HG03571 (cell line): ENCODE results near the gene GHR.

Source experiments
- ATAC-seq: cut with Tn5 transposase; IDR thresholded peaks from one replicate; pipeline ENCODE4 v1.9.1; 2021; ENCODE audit not compliant: unreplicated experiment

GHR gene

DNA sequence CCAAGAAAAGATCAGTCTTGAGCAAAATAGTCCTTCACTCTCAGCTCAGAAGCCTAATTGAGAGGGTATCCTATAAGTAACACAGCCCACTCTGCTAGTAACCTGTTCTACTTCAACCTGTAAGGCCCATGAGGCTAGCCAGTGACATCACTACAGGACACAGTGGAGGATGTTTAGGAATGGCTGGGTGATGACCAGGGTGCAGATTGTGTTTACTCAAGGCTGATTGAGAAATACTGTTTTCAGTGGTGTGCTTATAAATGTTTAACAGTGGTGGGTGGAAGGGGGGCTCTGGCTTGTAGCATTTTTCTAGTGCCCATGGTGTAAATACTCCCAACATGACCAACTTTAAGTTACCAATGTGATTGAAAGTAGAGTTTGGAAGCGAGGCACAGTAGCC is 173.6 kb downstream of the GHR start:
- ATAC-seq: no peak

DNA sequence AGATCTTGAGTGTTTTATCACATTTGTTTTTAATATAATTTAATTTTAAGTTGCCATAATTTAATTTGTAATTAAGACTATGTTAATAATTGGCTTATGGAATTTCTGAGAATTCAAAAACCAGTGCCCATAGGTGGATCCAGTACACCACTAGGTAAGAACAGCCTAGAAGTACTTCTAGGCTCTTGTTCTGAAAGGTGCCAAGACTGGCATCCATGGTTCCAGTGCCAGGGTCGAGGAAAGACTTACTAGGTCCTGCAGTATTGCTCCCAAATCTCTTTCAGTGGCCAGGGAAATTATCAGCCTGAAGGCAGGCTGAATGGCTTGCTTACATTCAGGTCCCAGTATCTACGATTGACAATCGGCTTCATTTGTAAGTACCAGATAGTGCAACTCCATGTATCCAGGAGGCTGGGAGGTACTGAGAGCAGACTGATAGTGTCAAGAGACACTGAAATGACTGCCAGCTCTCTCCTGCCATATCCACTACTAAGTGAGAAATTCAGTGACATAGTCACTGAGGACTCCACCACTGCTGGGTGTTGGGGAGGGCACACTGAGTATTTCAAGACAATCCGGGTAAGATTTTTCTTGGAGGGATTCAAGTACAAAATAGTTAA is 174.2 kb downstream of the GHR start:
- ATAC-seq: no peak

DNA sequence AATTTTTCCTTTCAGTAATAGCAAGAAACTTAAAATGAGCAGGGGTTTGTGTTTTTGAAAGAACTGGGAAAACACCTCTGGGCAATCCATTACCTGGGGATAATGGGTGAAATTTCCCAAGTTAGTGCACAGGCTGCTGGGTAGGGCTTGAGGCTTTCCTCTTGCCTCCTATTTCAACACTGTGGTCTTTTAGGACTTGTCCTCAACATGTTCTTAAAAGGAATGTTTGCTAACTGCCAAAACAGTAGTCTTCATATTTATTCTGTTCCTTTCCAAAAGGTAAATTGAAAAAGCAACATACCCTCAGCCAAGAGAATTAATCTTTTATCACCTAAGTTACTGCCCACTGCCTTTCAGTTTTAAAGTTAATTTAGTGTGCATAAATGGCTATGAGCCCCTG is 175.1 kb downstream of the GHR start:
- no peak for ATAC-seq

DNA sequence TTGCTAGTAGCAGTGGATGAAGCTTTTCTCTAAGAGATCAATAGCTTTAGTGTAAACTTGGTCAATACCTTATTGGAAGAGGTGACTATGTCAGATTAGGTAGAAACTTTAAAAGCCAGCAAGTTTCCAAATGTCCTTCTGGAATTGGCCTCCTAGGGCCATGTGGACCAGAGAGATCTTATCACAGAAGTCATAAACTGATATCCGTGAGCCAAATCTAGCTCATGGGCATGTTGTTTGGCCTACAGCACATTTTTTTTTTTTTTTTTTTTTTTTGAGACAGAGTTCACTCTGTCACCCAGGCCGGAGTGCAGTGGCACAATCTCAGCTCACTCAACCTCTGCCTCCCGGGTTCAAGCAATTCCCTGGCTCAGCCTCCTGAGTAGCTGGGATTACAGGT is 175.9 kb downstream of the GHR start:
- ATAC-seq: no peak

DNA sequence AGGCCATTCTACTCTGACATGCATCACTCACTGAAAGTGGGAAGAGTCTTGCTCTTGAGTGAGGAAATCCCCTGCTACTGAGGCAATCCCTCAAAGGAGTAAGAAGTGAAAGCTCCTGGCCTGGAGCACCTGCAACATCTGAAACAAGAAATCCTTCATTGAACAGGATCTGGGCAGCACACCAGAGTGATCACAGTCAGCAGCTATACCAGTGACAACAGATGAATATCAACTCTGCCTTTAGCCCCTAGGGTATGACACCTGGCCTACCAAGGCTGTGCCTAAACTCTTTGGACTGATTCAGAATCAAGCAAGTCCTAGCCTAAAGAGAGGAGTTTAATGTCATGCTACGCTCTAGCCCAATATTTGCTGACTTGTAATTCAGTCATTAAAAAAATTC is 177.2 kb downstream of the GHR start:
- no peak for ATAC-seq

DNA sequence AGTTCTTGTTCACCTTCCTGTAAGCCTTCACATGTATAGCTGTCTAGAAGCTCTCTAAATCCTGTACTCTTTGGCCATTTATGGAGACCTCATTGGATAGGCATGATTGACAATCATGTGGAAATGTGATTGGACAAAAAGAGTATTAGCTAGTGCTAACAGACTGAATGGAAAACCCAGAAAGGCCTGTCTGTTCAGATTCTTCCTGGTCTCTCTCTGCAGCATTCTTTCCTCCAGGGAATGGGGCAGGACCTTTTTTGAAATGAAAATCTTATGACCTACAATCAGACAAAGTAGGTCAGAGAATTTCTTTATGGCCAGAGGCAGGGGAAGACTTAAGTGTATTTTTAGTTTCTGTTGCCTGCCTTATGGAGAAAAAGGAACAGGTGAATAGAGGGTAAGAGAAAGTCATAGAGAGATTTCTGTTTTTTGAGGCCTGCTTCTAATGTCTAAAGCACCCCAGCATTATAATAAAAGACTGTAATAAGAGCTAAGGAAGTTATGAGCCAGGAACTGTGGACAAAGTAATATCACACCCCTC is 181.0 kb downstream of the GHR start:
- no peak for ATAC-seq

DNA sequence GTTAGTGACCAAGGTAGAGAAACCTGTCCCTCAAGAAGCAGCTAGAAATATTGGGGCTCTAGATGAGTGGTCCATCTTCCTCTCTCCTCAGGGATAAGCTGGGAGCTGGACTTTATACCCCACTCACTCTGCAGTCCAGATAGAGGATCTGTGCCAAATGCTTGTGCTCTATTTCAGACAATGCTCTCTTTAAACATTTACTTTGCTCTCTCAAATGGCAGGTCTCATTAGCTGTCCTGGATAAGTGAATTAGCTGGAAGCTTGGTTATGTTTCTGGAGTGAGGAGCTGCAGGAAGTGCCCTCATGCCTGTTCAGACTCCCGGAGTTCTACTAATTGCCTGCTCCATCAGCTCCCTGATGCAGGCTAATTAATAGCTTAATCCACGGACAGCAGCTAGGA is 182.3 kb downstream of the GHR start:
- ATAC-seq: no peak

DNA sequence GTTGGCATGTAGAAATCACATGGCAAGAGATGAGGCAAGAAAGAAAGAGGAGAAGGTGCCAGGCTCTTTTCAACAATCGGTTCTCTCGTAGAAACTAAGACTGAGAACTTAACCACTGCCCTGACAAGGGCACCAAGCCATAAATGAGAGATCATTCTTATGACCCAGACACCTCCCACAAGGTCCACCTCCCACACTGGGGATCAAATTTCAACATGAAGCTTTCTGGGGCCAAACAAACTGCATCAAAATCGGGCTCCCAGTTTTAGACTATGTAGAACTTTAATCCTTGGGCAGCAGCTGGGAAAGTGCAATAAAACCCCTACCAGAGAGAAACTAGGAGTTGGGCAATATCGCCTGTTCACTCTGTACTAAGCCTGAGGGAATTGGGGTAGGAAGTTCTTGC is 183.2 kb downstream of the GHR start:
- ATAC-seq: no peak

DNA sequence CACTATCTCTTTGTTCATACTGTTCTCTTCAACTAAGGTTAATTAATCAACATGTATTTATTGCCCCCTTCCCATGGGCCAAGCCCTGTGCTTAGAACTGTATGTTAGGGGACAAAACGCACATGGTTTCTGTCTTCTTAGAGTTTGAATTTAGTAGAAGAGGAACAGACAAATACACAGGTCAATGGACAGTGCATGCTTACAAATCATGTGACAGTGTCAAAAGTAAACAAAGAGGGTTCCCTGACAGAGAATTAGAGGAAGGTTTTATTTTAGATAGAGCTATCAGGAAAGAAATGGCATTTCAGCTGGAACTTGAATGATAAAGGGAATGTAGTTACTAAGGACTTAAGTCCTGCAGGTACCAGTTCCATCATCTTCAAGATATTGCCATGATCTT is 188.2 kb downstream of the GHR start:
- ATAC-seq: no peak

DNA sequence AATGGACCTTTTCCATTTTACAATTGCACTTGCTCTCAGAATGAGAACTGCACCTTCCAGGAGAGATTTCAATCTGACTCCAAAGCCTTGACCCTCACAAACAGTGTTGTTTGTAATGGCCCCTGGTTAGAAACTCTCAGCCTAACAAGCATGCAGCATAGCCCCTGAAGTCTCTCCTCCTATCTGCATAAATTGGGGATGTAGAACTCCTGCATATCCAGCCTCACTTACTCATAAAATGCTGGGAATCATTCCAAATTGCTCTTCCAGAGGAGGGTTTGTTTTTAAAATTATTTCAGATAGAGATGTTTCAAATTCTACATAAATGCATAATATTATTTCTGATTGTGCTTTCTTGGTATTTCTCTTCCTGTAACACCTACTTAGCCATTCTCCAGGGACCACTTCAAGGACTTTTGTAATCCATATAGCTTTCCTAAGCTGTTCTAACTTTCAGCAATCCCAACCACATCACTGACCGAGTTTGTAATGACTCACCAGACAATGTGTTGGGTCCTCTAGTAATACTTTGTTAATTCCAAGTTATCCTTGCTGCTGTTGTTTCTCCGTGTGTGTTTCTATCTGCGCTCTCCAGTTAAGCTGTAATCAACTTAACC is 189.6 kb downstream of the GHR start:
- ATAC-seq: no peak

DNA sequence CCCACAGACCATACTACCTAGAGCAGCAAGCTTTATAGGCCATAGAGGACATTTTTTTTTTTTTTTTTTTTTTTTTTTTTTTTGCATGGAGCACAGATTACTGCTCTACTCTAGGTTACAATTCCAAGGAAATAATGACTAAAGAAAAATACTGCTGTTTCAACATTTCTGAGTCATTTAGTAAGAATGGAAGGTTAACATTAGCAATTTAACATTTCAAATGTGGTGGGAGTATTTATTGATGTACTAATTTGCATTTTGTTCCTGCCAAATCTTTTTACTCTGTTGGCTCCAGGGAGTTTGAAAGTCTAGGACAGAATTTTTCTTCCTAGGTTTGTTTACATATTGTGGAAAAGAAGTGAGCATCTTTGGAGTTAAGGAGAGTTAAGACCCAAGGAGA is 191.3 kb downstream of the GHR start:
- no peak for ATAC-seq

DNA sequence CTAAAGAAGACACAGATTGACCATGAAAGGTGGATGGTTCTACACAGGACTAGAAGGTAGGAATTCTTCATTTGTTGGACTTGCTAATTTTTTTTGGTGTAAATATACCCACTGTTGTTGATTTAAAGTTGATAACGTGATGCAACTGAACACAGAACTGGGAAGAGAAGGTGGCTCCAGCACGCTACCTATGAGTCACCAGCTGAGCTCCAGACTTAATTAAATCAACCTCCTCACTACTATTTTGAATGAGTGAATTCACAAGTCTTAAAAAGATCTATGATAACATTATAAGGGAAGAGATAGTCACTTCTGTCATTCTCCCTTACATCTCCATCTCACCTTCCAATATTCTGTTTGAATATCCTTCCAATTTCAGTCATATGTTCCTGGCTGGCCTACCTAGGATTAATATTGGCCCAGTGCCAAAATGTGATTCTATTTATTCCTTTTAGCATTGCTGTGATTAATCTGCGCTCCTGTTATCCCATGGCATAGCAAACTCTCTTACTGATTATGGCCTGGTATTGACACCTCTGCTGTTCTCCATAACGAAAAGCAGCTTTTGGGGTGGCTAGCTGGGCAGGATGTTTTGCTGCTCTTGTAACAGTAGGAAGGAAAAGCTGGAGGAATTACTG is 197.5 kb downstream of the GHR start:
- no peak for ATAC-seq

DNA sequence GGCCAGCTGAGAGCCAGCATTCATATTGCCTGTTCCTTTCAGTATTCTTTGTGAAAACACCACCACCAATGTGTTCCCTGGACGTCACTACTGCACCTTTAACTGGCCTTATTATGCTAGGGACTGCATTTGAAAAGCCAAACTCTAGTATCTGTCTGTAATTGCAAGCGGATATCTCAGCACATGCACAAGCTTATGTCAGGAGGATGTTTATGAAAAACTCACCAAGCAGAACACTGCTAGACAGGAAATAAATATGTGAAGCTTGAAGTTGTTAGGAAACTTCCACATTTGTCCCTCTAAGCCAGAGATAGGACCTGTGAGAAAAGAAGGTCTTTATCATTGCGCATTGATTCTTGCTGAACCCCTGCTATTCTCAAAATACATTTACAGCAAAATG is 198.0 kb downstream of the GHR start:
- ATAC-seq: no peak

DNA sequence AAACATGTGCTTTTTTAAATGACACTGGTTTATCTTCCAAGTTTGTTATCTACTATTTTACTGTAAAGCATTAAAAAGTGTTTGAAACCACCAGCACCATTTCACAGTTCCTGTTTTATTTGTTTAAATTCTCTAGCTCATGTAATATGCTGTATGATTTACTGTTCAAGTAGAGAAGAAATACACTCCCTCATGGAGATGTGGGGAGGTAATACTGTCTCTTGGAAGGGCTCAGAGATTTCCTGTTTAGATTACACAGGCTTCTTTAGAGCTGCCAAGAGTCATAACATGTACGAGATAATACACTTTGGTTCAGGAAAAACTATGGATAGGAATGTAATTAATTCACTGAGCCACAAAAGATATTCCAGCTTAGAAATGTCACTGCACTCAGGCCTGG is 198.4 kb downstream of the GHR start:
- no peak for ATAC-seq

DNA sequence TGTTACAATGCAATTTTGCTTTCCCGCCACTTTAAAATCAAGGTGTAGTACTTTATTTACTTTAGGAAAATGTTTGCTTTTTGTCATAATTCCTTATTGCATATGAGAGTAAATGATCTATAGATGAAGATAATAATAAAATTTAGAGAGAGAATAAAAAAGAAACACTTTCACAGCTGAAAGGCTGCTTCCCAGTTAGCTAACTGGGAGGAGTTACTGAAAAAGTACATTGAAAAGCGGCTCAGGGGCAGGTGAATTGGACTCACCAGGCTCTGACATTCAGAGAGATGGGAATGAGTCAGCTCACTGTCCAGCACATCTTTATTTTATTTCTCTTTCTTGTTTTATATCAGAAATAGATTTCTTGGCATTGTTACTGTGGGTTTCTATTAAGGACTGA is 201.7 kb downstream of the GHR start:
- no peak for ATAC-seq

DNA sequence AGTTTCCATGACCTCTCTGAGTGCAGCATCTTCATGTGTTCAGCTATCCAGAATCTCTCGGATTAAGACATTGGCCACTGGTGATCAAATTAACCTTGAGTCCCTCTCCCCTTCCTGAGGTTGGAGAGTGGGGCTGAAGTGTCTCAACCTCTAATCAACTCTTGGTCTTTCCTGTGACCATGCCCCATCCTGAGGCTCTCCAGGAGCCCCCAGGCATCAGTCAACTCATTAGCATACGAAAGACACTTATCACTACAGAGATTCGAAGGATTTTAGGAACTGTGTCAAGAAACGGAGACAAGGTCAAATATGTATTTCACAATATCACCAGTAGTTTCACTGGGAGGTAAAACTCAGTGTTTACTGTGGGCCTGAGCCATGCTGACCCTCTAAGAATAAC is 203.2 kb downstream of the GHR start:
- ATAC-seq: no peak

DNA sequence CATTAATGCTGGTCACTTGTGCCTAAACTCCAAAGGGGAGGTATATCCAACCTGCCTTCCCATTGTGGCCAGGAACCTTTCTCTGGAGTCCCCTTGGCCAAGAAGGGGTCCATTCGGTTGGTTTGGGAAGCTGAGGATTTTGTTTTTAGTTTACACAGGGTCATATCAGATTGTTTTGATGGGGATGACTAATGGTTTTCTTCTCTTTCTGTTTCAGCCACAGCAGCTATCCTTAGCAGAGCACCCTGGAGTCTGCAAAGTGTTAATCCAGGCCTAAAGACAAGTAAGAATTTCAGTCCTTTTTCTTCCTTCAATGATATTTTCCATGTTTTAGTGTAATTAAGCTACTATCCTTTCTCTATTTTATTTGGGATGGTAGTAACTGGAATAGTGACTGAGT is 205.6 kb downstream of the GHR start:
- no peak for ATAC-seq

DNA sequence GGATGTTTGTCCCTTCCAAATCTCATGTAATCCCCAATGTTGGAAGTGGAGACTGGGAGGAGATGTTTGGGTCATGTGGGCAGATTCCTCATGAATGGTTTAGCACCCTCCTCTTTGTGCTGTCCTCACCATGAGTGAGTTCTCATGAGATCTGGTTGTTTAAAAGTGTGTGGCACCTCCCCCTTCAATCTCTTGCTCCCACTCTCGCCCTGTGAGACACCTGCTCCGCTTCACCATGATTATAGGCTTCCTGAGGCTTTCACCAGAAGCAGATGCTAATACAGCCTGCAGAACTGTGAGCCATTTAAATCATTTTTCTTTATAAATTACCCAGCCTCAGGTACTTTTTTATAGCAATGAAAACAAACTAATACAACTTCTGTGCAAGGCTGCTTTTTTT is 206.0 kb downstream of the GHR start:
- no peak for ATAC-seq

DNA sequence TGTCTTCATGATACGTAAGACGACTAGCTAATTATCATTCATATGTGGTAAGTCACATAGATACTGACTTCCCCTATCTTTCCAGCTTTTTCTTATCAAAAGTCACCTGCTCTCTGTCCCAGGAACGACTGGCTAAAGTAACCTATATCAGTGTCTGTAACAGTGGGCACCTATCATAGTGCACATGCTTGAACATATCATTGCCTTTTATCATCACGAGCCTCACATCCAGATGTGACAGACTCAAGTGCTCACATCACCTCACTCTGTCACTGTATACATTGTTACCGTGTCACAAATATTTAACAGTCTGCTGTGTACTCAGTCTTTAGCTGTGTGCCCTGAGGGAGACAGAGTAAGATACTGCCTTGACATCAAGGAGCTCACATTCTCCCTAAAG is 208.0 kb downstream of the GHR start:
- ATAC-seq: no peak

DNA sequence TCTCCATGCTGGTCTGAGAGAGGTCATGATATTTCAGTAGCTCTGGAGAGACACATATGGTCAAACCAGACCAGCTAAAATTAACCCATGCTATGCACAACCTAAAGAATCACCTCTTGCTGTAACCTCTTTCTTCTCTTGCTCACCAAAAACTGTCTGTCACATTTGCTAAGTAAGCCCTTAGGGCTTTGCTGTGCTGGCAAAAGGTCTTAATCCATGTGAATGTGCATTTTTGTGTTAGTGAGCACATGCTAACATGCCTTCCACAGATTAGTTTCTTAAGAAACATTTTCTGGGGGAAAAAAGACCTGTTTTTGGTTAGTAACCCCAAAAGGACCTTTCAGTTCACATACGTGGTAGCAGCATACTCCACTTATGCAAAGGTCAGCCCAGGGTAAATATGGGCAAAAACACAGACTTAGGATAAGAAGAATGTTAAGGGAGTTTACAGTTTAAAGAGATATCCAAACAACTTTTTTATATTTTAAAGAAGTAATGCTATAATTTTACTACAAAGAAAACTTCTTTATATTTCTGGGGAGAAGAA is 209.2 kb downstream of the GHR start:
- no peak for ATAC-seq

DNA sequence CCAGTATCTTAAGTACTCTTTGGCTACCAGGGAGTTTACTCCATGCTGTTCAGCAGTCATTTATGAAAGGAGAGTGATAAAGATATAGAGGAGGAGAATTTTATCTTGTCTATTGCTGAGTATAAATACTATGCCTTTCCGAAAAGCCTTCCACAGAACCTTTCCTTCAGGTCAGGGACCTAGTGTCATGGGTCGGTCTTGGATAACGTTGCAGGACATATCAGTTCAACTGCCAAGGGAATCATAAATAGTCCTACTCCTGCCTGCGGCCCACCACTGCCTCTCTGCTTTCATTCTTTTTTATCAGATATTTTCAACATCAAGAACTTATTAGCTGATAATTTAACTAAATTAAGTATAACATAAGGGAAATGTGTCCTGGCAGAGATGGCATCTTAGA is 211.3 kb downstream of the GHR start:
- ATAC-seq: no peak

DNA sequence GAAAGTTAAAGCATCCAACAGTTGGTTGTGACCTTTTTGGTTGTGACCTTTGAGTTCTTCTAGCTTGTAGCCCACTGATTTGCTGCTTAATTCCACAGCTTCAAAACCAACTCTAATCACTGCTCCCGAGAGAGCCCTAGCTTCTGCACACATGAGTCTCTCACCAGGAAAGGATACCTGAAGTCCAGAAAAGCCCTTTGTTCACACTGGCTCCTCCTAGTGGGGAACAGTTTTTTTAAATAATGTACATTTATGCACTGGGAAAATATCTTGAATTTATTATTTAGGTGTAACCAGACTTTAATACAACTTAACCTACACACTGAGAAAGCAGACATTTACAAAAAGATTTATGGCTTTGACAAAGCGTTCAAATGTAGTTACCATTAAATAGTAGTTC is 213.2 kb downstream of the GHR start:
- ATAC-seq: no peak
